ENCODE measurements around the gene LRRC61.

Gene LRRC61

GRCh38 chr7:150363370-150363769, 40.2 kb downstream of the LRRC61 start:
- H3K4me1 ChIP-seq (ENCODE audit: control extremely low read depth in 1 of 4, control insufficient read depth in 4 of 4, insufficient read depth in 4 of 4, low read length in 3 of 4) = peaks cover 48 to 82% (median 71%) of the 10 kb centered on the region in 4 experiments
- DNase-seq = peak; percentile 82 to 96 (median 93)
- no peaks in the 10 kb centered on the region for H3K36me3 ChIP-seq (ENCODE audit: control insufficient read depth in 4 of 4, insufficient read depth in 4 of 4, low read length in 3 of 4)
- no peaks in the 10 kb centered on the region for H3K27me3 ChIP-seq (replicated peaks in 2 of 5; ENCODE audit: control insufficient read depth in 4 of 5, insufficient read depth in 5 of 5, low read length in 4 of 5)
- peak overlapping the region in 3 of 7 experiments; percentile 5 to 25 (median 21) for H3K4me3 ChIP-seq (ENCODE audit: control insufficient read depth in 1 of 7, extremely low read depth in 1 of 7, insufficient read depth in 4 of 7, low read depth in 2 of 7, low read length in 6 of 7)
- no peaks in the 10 kb centered on the region for H3K9me3 ChIP-seq (ENCODE audit: control extremely low read depth in 1 of 5, control insufficient read depth in 4 of 5, insufficient read depth in 2 of 5, low read depth in 1 of 5, low read length in 4 of 5)
- POLR2A ChIA-PET = interaction anchor here (0.7 to 2.1 kb wide), 3 partner anchors 16 to 591 kb away, joined by 3 to 5 read pairs (median 3); partner anchors contain the start of gene ZNF775
- WGBS (ENCODE audit: insufficient coverage) = 0% methylated on average over 2 of the region's 4 CpGs
- CTCF ChIA-PET = interaction anchor here (0.6 to 1.7 kb wide), 7 partner anchors 10 to 56 kb away, joined by 3 to 4 read pairs (median 3); no protein-coding TSS in a partner anchor
- H3K27ac ChIP-seq (ENCODE audit: insufficient read depth in 1 of 2, low read depth in 1 of 2, low read length in 2 of 2, poor library complexity in 1 of 2, severe bottlenecking in 2 of 2) = peak overlapping the region in 1 of 2 experiments; percentile 47

GRCh38 chr7:150363872-150364271, 40.7 kb downstream of the LRRC61 start:
- Histone ChIP-seq H3K27ac (ENCODE audit: insufficient read depth in 1 of 2, low read depth in 1 of 2, low read length in 2 of 2, poor library complexity in 1 of 2, severe bottlenecking in 2 of 2) (peak overlapping the region; percentile 47 to 62), H3K36me3 (ENCODE audit: control insufficient read depth in 4 of 4, insufficient read depth in 4 of 4, low read length in 3 of 4) (no peaks in the 10 kb centered on the region), H3K27me3 (replicated peaks in 2 of 5; ENCODE audit: control insufficient read depth in 4 of 5, insufficient read depth in 5 of 5, low read length in 4 of 5) (no peaks in the 10 kb centered on the region), H3K9me3 (ENCODE audit: control extremely low read depth in 1 of 5, control insufficient read depth in 4 of 5, insufficient read depth in 2 of 5, low read depth in 1 of 5, low read length in 4 of 5) (no peaks in the 10 kb centered on the region), H3K4me1 (ENCODE audit: control extremely low read depth in 1 of 4, control insufficient read depth in 4 of 4, insufficient read depth in 4 of 4, low read length in 3 of 4) (peaks cover 48 to 81% (median 71%) of the 10 kb centered on the region in 4 experiments), H3K4me3 (ENCODE audit: control insufficient read depth in 1 of 7, extremely low read depth in 1 of 7, insufficient read depth in 4 of 7, low read depth in 2 of 7, low read length in 6 of 7) (peak overlapping the region in 4 of 7 experiments; percentile 21 to 27 (median 24))
- peak; percentile 73 to 95 (median 91) for DNase-seq
- ChIA-PET CTCF (interaction anchor here (1.0 to 1.7 kb wide), 4 partner anchors 10 to 54 kb away, joined by 3 to 4 read pairs (median 3); no protein-coding TSS in a partner anchor), POLR2A (interaction anchor here (0.7 to 2.1 kb wide), 3 partner anchors 15 to 590 kb away, joined by 3 to 5 read pairs (median 3); partner anchors contain the start of gene ZNF775)
- WGBS (ENCODE audit: insufficient coverage) = 25% methylated on average over 4 of the region's 5 CpGs

GRCh38 chr7:150365194-150365593, 42.0 kb downstream of the LRRC61 start:
- ChIA-PET POLR2A (interaction anchor here (2.2 kb wide), 1 partner anchor 13 kb away, joined by 12 read pairs; the partner anchor contains the start of gene ZNF775), CTCF (interaction anchor here (0.9 to 4.4 kb wide), 5 partner anchors 8 to 63 kb away, joined by 3 to 27 read pairs (median 3); no protein-coding TSS in a partner anchor)
- Histone ChIP-seq H3K9me3 (ENCODE audit: control extremely low read depth in 1 of 5, control insufficient read depth in 4 of 5, insufficient read depth in 2 of 5, low read depth in 1 of 5, low read length in 4 of 5) (no peaks in the 10 kb centered on the region), H3K4me3 (ENCODE audit: control insufficient read depth in 1 of 7, extremely low read depth in 1 of 7, insufficient read depth in 4 of 7, low read depth in 2 of 7, low read length in 6 of 7) (no peak overlapping the region), H3K36me3 (ENCODE audit: control insufficient read depth in 4 of 4, insufficient read depth in 4 of 4, low read length in 3 of 4) (peaks cover 0 to 6% (median 0%) of the 10 kb centered on the region in 4 experiments), H3K4me1 (ENCODE audit: control extremely low read depth in 1 of 4, control insufficient read depth in 4 of 4, insufficient read depth in 4 of 4, low read length in 3 of 4) (peaks cover 48 to 83% (median 79%) of the 10 kb centered on the region in 4 experiments), H3K27ac (ENCODE audit: insufficient read depth in 1 of 2, low read depth in 1 of 2, low read length in 2 of 2, poor library complexity in 1 of 2, severe bottlenecking in 2 of 2) (peak overlapping the region; percentile 94 to 97), H3K27me3 (replicated peaks in 2 of 5; ENCODE audit: control insufficient read depth in 4 of 5, insufficient read depth in 5 of 5, low read length in 4 of 5) (no peaks in the 10 kb centered on the region)
- peak in 2 of 3 donors; percentile 58 to 60 for DNase-seq
- 71% methylated on average over 9 of the region's 10 CpGs for WGBS (ENCODE audit: insufficient coverage)

GRCh38 chr7:150365673-150366398, 42.7 kb downstream of the LRRC61 start:
- POLR2A ChIA-PET = interaction anchor here (1.4 to 2.2 kb wide), 2 partner anchors 11 to 13 kb away, joined by 4 to 12 read pairs; partner anchors contain the start of gene ZNF775
- CTCF ChIA-PET = interaction anchor here (0.9 to 4.4 kb wide), 6 partner anchors 9 to 62 kb away, joined by 3 to 27 read pairs (median 4); a partner anchor contains a TSS
- H3K27ac ChIP-seq (ENCODE audit: insufficient read depth in 1 of 2, low read depth in 1 of 2, low read length in 2 of 2, poor library complexity in 1 of 2, severe bottlenecking in 2 of 2) = peak overlapping the region; percentile 94 to 97
- H3K9me3 ChIP-seq (ENCODE audit: control extremely low read depth in 1 of 5, control insufficient read depth in 4 of 5, insufficient read depth in 2 of 5, low read depth in 1 of 5, low read length in 4 of 5) = no peaks in the 10 kb centered on the region
- H3K36me3 ChIP-seq (ENCODE audit: control insufficient read depth in 4 of 4, insufficient read depth in 4 of 4, low read length in 3 of 4) = peaks cover 0 to 12% (median 1%) of the 10 kb centered on the region in 4 experiments
- peak; percentile 63 to 93 (median 91) for DNase-seq
- no peaks in the 10 kb centered on the region for H3K27me3 ChIP-seq (replicated peaks in 2 of 5; ENCODE audit: control insufficient read depth in 4 of 5, insufficient read depth in 5 of 5, low read length in 4 of 5)
- H3K4me1 ChIP-seq (ENCODE audit: control extremely low read depth in 1 of 4, control insufficient read depth in 4 of 4, insufficient read depth in 4 of 4, low read length in 3 of 4) = peaks cover 48 to 89% (median 84%) of the 10 kb centered on the region in 4 experiments
- H3K4me3 ChIP-seq (ENCODE audit: control insufficient read depth in 1 of 7, extremely low read depth in 1 of 7, insufficient read depth in 4 of 7, low read depth in 2 of 7, low read length in 6 of 7) = peak overlapping the region in 2 of 7 experiments; percentile 33 to 41
- WGBS (ENCODE audit: insufficient coverage) = 62% methylated on average over 4 of the region's 5 CpGs

GRCh38 chr7:150367677-150368095, 44.5 kb downstream of the LRRC61 start:
- Histone ChIP-seq H3K27me3 (replicated peaks in 2 of 5; ENCODE audit: control insufficient read depth in 4 of 5, insufficient read depth in 5 of 5, low read length in 4 of 5) (no peaks in the 10 kb centered on the region), H3K9me3 (ENCODE audit: control extremely low read depth in 1 of 5, control insufficient read depth in 4 of 5, insufficient read depth in 2 of 5, low read depth in 1 of 5, low read length in 4 of 5) (no peaks in the 10 kb centered on the region), H3K4me1 (ENCODE audit: control extremely low read depth in 1 of 4, control insufficient read depth in 4 of 4, insufficient read depth in 4 of 4, low read length in 3 of 4) (peaks cover 42 to 78% (median 76%) of the 10 kb centered on the region in 4 experiments), H3K36me3 (ENCODE audit: control insufficient read depth in 4 of 4, insufficient read depth in 4 of 4, low read length in 3 of 4) (peaks cover under 1 to 31% (median 17%) of the 10 kb centered on the region in 4 experiments), H3K4me3 (ENCODE audit: control insufficient read depth in 1 of 7, extremely low read depth in 1 of 7, insufficient read depth in 4 of 7, low read depth in 2 of 7, low read length in 6 of 7) (peak overlapping the region in 4 of 7 experiments; percentile 83 to 96 (median 85)), H3K27ac (ENCODE audit: insufficient read depth in 1 of 2, low read depth in 1 of 2, low read length in 2 of 2, poor library complexity in 1 of 2, severe bottlenecking in 2 of 2) (peak overlapping the region; percentile 96 to 97)
- DNase-seq = no peak
- CTCF ChIA-PET = interaction anchor here (1.3 to 4.4 kb wide), 2 partner anchors 11 to 21 kb away, joined by 3 to 27 read pairs; no protein-coding TSS in a partner anchor
- WGBS (ENCODE audit: insufficient coverage) = 30% methylated on average over 4 of the region's 8 CpGs
- POLR2A ChIA-PET = interaction anchor here (1.6 to 2.8 kb wide), 3 partner anchors 11 to 37 kb away, joined by 3 to 13 read pairs (median 12); partner anchors contain the start of gene ZNF775

- POLR2A ChIA-PET = interaction anchor here (1.6 to 2.8 kb wide), 3 partner anchors 10 to 36 kb away, joined by 3 to 13 read pairs (median 11); partner anchors contain the start of gene ZNF775
- CTCF ChIA-PET = interaction anchor here (0.9 to 4.4 kb wide), 2 partner anchors 10 to 11 kb away, joined by 4 to 27 read pairs; no protein-coding TSS in a partner anchor
Observed at GRCh38 chr7:150368096-150368883, 45.1 kb downstream of the LRRC61 start, which contains the start of gene REPIN1. Gene REPIN1, plus strand, starts transcription at chr7:150368822. Its CDS starts 890 bp downstream, at chr7:150369712.

More at GRCh38 chr7:150368096-150368883, 45.1 kb downstream of the LRRC61 start, which contains the start of gene REPIN1:
- H3K36me3 ChIP-seq (ENCODE audit: control insufficient read depth in 4 of 4, insufficient read depth in 4 of 4, low read length in 3 of 4) = peaks cover 3 to 37% (median 21%) of the 10 kb centered on the region in 4 experiments
- H3K27ac ChIP-seq (ENCODE audit: insufficient read depth in 1 of 2, low read depth in 1 of 2, low read length in 2 of 2, poor library complexity in 1 of 2, severe bottlenecking in 2 of 2) = peak within 1 kb of the TSS; percentile 96 to 97
- no peaks in the 10 kb centered on the region for H3K9me3 ChIP-seq (ENCODE audit: control extremely low read depth in 1 of 5, control insufficient read depth in 4 of 5, insufficient read depth in 2 of 5, low read depth in 1 of 5, low read length in 4 of 5)
- no peaks in the 10 kb centered on the region for H3K27me3 ChIP-seq (replicated peaks in 2 of 5; ENCODE audit: control insufficient read depth in 4 of 5, insufficient read depth in 5 of 5, low read length in 4 of 5)
- H3K4me3 ChIP-seq (ENCODE audit: control insufficient read depth in 1 of 7, extremely low read depth in 1 of 7, insufficient read depth in 4 of 7, low read depth in 2 of 7, low read length in 6 of 7) = peak within 1 kb of the TSS; percentile 57 to 96 (median 83)
- WGBS (ENCODE audit: insufficient coverage) = under 1% methylated on average over 77 of the region's 85 CpGs
- peaks cover 39 to 78% (median 76%) of the 10 kb centered on the region in 4 experiments for H3K4me1 ChIP-seq (ENCODE audit: control extremely low read depth in 1 of 4, control insufficient read depth in 4 of 4, insufficient read depth in 4 of 4, low read length in 3 of 4)
- peak; percentile 90 to 97 (median 96) for DNase-seq
